ENCODE measurements around the gene IER5L.

The IER5L gene

DNA sequence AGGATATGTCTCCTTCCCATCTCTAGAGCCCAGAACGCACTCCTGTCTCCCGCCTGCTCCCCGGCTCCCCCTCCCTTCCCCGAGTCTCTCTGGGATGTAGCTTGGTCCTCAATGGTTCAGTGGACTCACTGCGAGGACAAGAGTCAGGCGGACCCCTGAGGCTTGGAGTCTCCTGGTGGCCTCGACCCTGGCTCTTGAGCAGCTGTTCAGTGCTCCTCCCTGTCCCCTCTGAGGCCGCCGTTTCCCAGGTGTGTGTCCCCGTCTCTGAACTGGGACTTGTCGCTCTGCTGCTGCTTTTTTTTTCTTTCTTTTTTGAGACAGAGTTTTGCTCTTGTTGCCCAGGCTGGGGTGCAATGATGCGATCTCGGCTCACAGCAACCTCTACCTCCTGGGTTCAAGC lies 44.8 kb upstream of the IER5L start:
- TF ChIP-seq, protein P1, sequence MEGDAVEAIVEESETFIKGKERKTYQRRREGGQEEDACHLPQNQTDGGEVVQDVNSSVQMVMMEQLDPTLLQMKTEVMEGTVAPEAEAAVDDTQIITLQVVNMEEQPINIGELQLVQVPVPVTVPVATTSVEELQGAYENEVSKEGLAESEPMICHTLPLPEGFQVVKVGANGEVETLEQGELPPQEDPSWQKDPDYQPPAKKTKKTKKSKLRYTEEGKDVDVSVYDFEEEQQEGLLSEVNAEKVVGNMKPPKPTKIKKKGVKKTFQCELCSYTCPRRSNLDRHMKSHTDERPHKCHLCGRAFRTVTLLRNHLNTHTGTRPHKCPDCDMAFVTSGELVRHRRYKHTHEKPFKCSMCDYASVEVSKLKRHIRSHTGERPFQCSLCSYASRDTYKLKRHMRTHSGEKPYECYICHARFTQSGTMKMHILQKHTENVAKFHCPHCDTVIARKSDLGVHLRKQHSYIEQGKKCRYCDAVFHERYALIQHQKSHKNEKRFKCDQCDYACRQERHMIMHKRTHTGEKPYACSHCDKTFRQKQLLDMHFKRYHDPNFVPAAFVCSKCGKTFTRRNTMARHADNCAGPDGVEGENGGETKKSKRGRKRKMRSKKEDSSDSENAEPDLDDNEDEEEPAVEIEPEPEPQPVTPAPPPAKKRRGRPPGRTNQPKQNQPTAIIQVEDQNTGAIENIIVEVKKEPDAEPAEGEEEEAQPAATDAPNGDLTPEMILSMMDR (IDR thresholded peaks at IDR 0.05), result no peak
- TF ChIP-seq ZFX (IDR thresholded peaks at IDR 0.05; ENCODE audit: borderline replicate concordance), result no peak
- H3K27ac ChIP-seq, result no peak overlapping the region

GRCh38 chr9:129221979-129222635 lies 44.0 kb upstream of the IER5L start:
- H3K27ac ChIP-seq, result no peak overlapping the region
- TF ChIP-seq, protein P1 (IDR thresholded peaks at IDR 0.05), result no peak

- H3K27ac ChIP-seq, result no peak overlapping the region
- TF ChIP-seq, protein P1 (IDR thresholded peaks at IDR 0.05), result no peak
- TF ChIP-seq ZFX (IDR thresholded peaks at IDR 0.05; ENCODE audit: borderline replicate concordance), result no peak
Observed at GRCh38 chr9:129221233-129221632, 43.2 kb upstream of the IER5L start.

GRCh38 chr9:129220771-129221170 lies 42.7 kb upstream of the IER5L start:
- TF ChIP-seq, protein P1 (IDR thresholded peaks at IDR 0.05), result no peak
- TF ChIP-seq ZFX (IDR thresholded peaks at IDR 0.05; ENCODE audit: borderline replicate concordance), result no peak

DNA sequence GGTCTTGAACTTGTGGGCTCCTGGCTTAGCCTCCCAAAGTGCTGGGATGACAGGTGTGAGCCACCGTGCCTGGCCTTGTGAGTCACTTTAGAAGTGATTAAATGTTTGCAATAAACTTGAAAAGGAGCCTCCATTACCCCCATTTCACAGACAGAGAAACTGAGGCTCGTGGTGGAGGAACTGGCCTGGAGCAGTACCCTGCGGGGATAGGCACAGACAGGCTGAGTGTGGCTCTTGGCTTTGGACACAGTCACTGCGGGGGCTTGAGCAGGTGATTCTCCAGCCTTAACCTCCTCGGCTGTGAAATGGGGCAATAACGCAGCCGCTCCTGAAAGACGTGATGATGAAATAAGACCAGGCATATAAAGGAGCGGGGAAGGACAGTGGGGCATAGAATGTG lies 40.9 kb upstream of the IER5L start:
- H3K27ac ChIP-seq, result no peak overlapping the region
- no peak for TF ChIP-seq ZFX (IDR thresholded peaks at IDR 0.05; ENCODE audit: borderline replicate concordance)
- TF ChIP-seq, protein P1 (IDR thresholded peaks at IDR 0.05), result no peak

More at GRCh38 chr9:129220771-129221170, 42.7 kb upstream of the IER5L start:
- no peak overlapping the region for H3K27ac ChIP-seq

- H3K27ac ChIP-seq, result no peak overlapping the region
- no peak for TF ChIP-seq ZFX (IDR thresholded peaks at IDR 0.05; ENCODE audit: borderline replicate concordance)
- TF ChIP-seq, protein P1 (IDR thresholded peaks at IDR 0.05), result no peak
Observed at GRCh38 chr9:129218272-129218625, 40.2 kb upstream of the IER5L start.

DNA sequence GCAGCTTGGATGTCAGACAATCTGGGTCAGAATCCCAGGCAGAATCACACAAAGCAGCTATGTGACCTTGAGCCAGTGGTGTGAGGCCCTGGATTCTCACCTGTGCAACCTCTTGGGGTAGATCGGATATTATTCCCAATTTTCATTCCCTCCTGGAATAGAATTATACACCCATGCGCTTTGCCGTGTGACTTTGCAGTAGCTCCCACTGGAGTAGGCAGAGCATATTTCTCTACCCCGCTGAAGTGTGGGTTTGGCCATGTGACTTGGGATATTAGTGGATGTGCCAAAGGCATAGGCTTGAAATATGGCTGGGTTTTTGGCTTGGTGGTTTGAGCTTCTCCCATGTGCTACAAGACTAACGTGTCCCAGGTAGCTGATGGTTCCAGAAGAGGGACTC lies 35.5 kb upstream of the IER5L start:
- no peak overlapping the region for H3K27ac ChIP-seq
- TF ChIP-seq, protein P1 (IDR thresholded peaks at IDR 0.05), result no peak

All from 22Rv1 (cell line).